BE2C (cell line): Measurements from ENCODE around the gene PPP2R3A.
"Not testable (repeated sequence)": the region's sequence is repeated elsewhere in the genome, so short reads cannot be mapped to it uniquely, and the experiment has no call there.

Experiments
- DNase-seq: peaks from one replicate; pipeline ENCODE4 v3.0.0-alpha.2; 2020
- H3K27me3 ChIP-seq: fragments of 250-450 bp; sonication (Bioruptor Pico); 2 replicates; pipeline ENCODE4 v1.5.1; 2020; ENCODE audit warnings: mild to moderate bottlenecking
- H3K36me3 ChIP-seq: fragments of 250-450 bp; sonication (Bioruptor Pico); 2 replicates; pipeline ENCODE4 v1.5.1; 2020; ENCODE audit warnings: mild to moderate bottlenecking
- H3K4me1 ChIP-seq: fragments of 250-450 bp; sonication (Bioruptor Pico); 2 replicates; pipeline ENCODE4 v1.5.1; 2020
- H3K4me3 ChIP-seq: 2 replicates; pipeline ENCODE4 v1.5.1; 2011; ENCODE audit warnings: low read depth, low read length
- H3K9me3 ChIP-seq: fragments of 250-450 bp; sonication (Bioruptor Pico); 2 replicates; pipeline ENCODE4 v1.5.1; 2020
- TF ChIP-seq, protein P1 (sequence below): IDR thresholded peaks from 2 replicates; pipeline ENCODE4 v1.5.1; 2012; ENCODE audit warnings: mild to moderate bottlenecking, low read depth, low read length

Gene PPP2R3A

DNA sequence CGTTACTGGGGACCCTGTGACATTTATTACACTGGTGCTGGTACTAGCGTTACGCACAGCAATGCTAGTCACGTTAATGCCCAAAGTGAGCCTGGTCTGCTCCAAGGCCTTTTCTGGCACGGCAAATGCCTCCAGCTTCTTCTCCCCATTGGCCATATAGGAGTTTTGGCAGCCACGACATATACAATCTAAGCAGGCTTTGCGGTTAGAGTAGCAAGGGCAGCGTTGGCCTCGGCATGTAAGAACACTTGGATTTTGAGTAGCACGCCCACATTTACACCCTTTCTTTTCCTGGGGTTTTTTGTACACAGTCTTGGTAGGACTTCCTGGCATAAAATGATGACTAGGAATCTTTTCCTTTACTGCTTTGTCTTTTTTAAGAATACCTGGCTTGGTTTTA is 185.7 kb downstream of the PPP2R3A start:
- Histone ChIP-seq H3K36me3 (peaks cover 16% of the 10 kb centered on the region), H3K27me3 (no peaks in the 10 kb centered on the region), H3K4me1 (no peaks in the 10 kb centered on the region; the same call in 1 of the 2 replicates), H3K9me3 (no peaks in the 10 kb centered on the region), H3K4me3 (no peak overlapping the region)
- TF ChIP-seq, protein P1, sequence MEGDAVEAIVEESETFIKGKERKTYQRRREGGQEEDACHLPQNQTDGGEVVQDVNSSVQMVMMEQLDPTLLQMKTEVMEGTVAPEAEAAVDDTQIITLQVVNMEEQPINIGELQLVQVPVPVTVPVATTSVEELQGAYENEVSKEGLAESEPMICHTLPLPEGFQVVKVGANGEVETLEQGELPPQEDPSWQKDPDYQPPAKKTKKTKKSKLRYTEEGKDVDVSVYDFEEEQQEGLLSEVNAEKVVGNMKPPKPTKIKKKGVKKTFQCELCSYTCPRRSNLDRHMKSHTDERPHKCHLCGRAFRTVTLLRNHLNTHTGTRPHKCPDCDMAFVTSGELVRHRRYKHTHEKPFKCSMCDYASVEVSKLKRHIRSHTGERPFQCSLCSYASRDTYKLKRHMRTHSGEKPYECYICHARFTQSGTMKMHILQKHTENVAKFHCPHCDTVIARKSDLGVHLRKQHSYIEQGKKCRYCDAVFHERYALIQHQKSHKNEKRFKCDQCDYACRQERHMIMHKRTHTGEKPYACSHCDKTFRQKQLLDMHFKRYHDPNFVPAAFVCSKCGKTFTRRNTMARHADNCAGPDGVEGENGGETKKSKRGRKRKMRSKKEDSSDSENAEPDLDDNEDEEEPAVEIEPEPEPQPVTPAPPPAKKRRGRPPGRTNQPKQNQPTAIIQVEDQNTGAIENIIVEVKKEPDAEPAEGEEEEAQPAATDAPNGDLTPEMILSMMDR, result no peak
- no peak for DNase-seq

DNA sequence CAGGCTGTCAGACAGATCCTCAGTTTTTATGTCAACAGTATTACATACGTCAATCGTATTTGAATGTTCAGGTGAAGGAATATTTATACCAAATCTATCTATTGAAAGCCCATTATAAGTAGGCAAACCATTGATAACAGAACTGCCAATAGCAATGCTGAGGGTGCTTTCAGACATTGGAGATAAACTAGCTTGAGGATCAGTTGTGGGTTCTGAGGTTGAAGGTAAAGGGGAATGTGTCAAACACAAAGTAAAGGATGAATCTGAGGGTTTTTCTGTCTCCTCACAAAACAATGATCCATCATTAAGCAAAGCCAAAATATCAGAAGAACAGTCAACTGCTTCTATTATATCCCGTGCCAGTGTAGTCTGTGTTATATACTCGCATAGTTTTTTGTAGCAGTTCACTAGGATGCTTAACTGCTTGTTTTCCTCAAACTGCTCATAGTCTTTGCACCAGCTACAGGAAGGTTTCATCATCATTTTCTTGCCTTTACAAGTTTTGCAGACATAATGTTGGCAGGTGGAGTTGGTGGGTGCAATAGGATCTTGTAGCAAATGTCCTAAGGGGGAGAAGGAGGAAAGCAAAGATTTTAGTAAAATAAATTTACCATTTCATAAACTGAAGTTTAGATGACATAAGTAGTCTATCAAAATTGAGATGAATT is 186.8 kb downstream of the PPP2R3A start:
- peaks cover 16% of the 10 kb centered on the region for H3K36me3 ChIP-seq
- no peaks in the 10 kb centered on the region for H3K9me3 ChIP-seq
- no peaks in the 10 kb centered on the region; the same call in 1 of the 2 replicates for H3K4me1 ChIP-seq
- DNase-seq, result no peak
- no peak overlapping the region for H3K4me3 ChIP-seq
- H3K27me3 ChIP-seq, result no peaks in the 10 kb centered on the region
- TF ChIP-seq, protein P1, result no peak

DNA sequence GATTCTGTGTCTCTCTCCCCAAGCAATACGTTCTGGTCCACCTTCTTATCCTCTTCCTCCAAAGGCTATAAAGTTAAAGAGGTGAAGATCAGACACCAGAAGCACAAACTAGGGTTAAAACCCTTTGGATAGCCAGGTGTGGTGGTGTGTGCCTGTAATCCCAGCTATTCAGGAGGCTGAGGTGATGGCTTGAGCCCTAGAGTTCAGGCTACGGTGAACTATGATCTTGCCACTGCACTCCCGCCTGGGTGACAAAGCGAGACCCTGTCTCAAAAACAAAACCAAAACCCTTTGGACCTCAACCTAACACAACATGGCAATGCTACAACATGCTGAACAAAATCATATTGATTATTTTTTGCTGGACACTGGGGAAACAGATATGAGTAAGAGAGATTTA is 187.4 kb downstream of the PPP2R3A start:
- no peaks in the 10 kb centered on the region for H3K9me3 ChIP-seq
- H3K27me3 ChIP-seq, result no peaks in the 10 kb centered on the region
- H3K4me3 ChIP-seq, result no peak overlapping the region
- no peaks in the 10 kb centered on the region; the same call in 1 of the 2 replicates for H3K4me1 ChIP-seq
- DNase-seq, result no peak
- TF ChIP-seq, protein P1, result no peak
- peaks cover 16% of the 10 kb centered on the region for H3K36me3 ChIP-seq

DNA sequence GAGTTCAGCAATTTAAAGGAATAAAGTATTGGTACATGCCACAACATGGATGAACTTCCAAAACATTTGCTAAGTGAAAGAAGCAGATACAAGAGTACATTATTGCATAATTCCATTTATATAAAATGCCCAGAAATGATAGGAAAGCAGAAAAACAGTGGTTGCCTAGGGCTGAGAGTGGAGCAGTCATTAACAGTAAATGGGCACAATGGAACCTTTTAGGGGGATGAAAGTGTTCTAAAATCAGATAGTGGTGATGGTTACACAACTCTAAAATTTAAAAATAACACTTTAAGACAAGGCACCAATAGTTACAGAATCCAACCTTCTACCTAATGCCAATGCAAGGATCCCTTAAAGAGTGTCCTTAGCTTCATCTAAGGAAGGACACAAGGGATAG is 196.0 kb downstream of the PPP2R3A start:
- TF ChIP-seq, protein P1, result no peak
- no peak for DNase-seq
- no peaks in the 10 kb centered on the region for H3K4me1 ChIP-seq
- no peaks in the 10 kb centered on the region for H3K36me3 ChIP-seq
- H3K9me3 ChIP-seq, result no peaks in the 10 kb centered on the region
- no peak overlapping the region for H3K4me3 ChIP-seq
- H3K27me3 ChIP-seq, result no peaks in the 10 kb centered on the region

DNA sequence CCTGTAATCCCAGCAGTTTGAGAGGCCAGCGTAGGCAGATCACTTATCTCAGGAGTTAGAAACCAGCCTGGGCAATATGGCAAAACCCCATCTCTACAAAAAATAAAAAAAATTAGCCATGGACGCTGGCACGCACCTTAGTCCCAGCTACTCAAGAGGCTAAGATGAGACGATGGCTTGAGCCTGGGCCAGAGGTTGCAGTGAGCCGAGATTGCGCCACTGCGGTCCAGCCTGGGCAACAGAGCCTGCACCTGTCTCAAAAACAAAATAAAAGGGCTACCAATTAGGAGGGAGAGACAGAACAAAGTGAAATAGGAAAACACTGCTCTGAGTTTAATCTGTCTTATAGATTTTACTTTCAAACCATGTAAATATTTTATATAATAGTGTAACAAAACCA is 196.8 kb downstream of the PPP2R3A start:
- Histone ChIP-seq H3K27me3 (no peaks in the 10 kb centered on the region), H3K4me3 (no peak overlapping the region), H3K36me3 (no peaks in the 10 kb centered on the region), H3K4me1 (no peaks in the 10 kb centered on the region), H3K9me3 (no peaks in the 10 kb centered on the region)
- TF ChIP-seq, protein P1, result no peak
- DNase-seq, result no peak

DNA sequence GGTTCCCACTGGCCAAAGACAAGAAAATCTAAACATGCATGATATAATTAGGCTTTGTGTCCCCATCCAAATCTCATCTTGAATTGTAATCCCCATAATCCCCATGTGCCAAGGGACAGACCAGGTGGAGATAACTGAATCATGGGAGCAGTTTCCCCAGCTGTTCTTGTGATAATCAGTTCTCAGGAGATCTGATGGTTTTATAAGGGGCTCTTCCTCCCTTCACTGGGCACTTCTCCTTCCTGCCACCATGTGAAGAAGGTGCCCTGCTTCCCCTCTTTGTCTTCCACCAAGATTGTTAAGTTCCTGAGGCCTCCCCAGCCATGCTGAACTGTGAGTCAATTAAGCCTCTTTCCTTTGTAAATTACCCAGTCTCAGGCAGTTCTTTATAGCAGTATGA is 198.1 kb downstream of the PPP2R3A start:
- not testable (repeated sequence) for H3K4me1 ChIP-seq, H3K27me3 ChIP-seq, DNase-seq, H3K9me3 ChIP-seq, H3K4me3 ChIP-seq, H3K36me3 ChIP-seq

DNA sequence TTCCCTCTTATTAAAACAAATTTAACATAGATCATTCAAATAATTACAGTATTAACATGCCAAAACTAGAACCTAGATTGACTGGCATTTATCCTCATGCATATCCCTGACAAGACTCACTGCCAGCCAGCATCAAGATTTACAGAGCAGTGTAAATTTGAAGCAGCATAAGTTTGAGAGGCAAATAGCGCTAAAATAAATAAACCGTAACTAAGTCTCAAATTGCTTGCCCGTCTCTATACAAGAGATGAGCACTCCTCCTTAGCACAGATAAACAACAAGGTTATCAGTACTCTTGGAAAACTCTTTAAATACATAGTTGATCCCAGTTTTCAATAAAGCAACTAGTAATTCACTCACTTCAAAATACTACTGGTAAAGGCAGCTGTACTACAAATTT is 201.0 kb downstream of the PPP2R3A start:
- TF ChIP-seq, protein P1, result no peak

DNA sequence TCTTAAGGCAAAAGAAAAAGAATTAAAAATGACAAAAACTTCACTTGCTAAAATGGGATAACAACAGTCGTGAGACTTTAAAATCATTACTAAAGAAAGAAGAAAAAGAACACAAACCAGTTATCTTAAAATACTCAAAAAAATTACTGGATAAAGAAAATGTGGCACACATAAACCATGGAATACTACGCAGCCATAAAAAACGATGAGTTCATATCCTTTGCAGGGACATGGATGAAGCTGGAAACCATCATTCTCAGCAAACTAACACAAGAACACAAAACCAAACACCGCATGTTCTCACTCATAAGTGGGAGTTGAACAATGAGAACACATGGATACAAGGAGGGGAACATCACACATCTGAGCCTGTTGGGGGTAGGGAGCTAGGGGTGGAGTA is 202.7 kb downstream of the PPP2R3A start:
- DNase-seq, H3K4me3 ChIP-seq, H3K4me1 ChIP-seq: not testable (repeated sequence)

More for the DNA sequence above, 201.0 kb downstream of the PPP2R3A start:
- Histone ChIP-seq H3K36me3 (no peaks in the 10 kb centered on the region), H3K4me3 (no peak overlapping the region), H3K27me3 (no peaks in the 10 kb centered on the region), H3K9me3 (no peaks in the 10 kb centered on the region), H3K4me1 (no peaks in the 10 kb centered on the region)
- no peak for DNase-seq

More for the DNA sequence above, 202.7 kb downstream of the PPP2R3A start:
- not testable (repeated sequence) for H3K9me3 ChIP-seq, H3K27me3 ChIP-seq, H3K36me3 ChIP-seq
